HEK293 (cell line): ENCODE data around the gene SFSWAP.
"Not testable (repeated sequence)": the region's sequence is repeated elsewhere in the genome, so short reads cannot be mapped to it uniquely, and the experiment has no call there.

Experiments
- CTCF ChIA-PET: fragments of 350-600 bp; formaldehyde crosslinking; extraction: SDS; loops from one replicate; lab custom pipeline; 2021; ENCODE audit warnings: antibody characterized with exemption; lab: Yijun Ruan, JAX
- POLR2A ChIA-PET: fragments of 300-600 bp; formaldehyde crosslinking; extraction: SDS; loops from one replicate; lab custom pipeline; 2020; ENCODE audit warnings: antibody characterized with exemption, inconsistent platforms; lab: Yijun Ruan, JAX
- H3K27ac ChIP-seq: fragments of 200-500 bp; sonication (Bioruptor generic); 2 replicates; pipeline ENCODE4 v1.5.1; 2014; ENCODE audit warnings: low read depth, low read length, control low read depth, inconsistent platforms; ENCODE audit errors: extremely low read depth
- H3K36me3 ChIP-seq, 2 experiments: fragments of 200-500 bp in 1 of 2; sonication (Bioruptor generic) in 1 of 2; 1 replicate in 1 of 2; 2 replicates in 1 of 2; pipeline ENCODE4 v1.5.1; 2014 to 2017; ENCODE audit warnings: inconsistent platforms in 2 of 2, low read length in 2 of 2; ENCODE audit not compliant: control insufficient read depth in 2 of 2, insufficient read depth in 1 of 2
- H3K4me1 ChIP-seq: fragments of 200-500 bp; sonication (Bioruptor generic); 2 replicates; pipeline ENCODE4 v1.5.1; 2014; ENCODE audit warnings: mild to moderate bottlenecking, low read length, inconsistent platforms; ENCODE audit not compliant: control insufficient read depth, insufficient read depth
- H3K4me3 ChIP-seq: 2 replicates; pipeline ENCODE4 v1.5.1; 2011; ENCODE audit warnings: low read depth, mild to moderate bottlenecking, control low read depth, low read length, moderate library complexity
- H3K9me3 ChIP-seq: fragments of 200-500 bp; sonication (Bioruptor generic); 2 replicates; pipeline ENCODE4 v1.5.1; 2014; ENCODE audit warnings: low read depth, low read length, inconsistent platforms; ENCODE audit not compliant: control insufficient read depth, insufficient read depth
- ZNF473 ChIP-seq: fragments of 450-650 bp; formaldehyde crosslinking; IDR thresholded peaks from 2 replicates; pipeline ENCODE4 v1.5.1; 2017; ENCODE audit warnings: missing biosample characterization, missing genetic modification characterization
- TF ChIP-seq, protein P1 (sequence below): fragments of 450-650 bp; formaldehyde crosslinking; IDR thresholded peaks from 2 replicates; pipeline ENCODE4 v1.5.1; 2016; ENCODE audit warnings: missing biosample characterization, missing genetic modification characterization

Gene SFSWAP

GRCh38 chr12:131710464-131711457, at the start of gene SFSWAP (continued):
- TF ChIP-seq, protein P1, sequence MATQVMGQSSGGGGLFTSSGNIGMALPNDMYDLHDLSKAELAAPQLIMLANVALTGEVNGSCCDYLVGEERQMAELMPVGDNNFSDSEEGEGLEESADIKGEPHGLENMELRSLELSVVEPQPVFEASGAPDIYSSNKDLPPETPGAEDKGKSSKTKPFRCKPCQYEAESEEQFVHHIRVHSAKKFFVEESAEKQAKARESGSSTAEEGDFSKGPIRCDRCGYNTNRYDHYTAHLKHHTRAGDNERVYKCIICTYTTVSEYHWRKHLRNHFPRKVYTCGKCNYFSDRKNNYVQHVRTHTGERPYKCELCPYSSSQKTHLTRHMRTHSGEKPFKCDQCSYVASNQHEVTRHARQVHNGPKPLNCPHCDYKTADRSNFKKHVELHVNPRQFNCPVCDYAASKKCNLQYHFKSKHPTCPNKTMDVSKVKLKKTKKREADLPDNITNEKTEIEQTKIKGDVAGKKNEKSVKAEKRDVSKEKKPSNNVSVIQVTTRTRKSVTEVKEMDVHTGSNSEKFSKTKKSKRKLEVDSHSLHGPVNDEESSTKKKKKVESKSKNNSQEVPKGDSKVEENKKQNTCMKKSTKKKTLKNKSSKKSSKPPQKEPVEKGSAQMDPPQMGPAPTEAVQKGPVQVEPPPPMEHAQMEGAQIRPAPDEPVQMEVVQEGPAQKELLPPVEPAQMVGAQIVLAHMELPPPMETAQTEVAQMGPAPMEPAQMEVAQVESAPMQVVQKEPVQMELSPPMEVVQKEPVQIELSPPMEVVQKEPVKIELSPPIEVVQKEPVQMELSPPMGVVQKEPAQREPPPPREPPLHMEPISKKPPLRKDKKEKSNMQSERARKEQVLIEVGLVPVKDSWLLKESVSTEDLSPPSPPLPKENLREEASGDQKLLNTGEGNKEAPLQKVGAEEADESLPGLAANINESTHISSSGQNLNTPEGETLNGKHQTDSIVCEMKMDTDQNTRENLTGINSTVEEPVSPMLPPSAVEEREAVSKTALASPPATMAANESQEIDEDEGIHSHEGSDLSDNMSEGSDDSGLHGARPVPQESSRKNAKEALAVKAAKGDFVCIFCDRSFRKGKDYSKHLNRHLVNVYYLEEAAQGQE (tag by site-specific recombination), result no peak; the same call in 1 of the 2 replicates
- no peak for TF ChIP-seq ZNF473 (tag by site-specific recombination)

DNA sequence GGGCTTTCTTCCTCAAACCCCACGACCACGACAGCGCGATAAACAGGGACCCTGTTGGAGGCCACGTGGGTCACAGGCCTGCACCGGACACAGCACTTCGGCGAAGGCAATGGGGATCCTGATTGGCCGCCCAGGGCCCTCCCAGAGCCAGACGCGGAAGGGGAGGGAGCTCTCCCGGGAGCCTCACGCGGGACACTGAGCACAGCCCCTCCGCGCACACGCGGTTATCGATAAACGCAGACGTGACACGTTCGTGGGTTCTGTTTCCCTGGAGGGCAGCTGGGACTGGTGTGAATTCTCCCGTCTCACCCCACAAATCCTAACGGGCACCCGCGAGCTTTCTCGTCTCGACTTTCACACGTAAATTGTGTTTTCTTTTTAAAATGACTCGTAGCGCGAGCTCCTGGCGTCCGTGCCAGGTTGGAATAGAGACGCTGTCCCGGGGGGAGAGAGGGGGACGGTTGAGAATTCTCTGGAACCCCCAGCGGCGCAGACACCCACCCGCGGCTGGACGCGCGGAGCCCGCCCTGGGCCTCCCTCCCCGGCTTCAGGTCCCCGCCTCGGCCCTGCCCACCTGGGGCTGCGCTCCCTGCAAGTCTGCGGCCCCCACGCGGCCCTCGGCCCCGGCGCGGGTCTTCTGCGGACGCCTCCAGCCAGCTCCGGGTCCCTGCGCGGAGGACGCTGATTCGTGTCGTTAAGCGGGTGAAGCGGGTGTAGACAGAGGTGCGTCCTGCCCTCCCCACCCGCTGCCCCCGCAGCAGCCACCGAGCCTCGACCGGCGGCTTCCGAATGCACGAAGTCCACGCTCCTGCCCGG, 49.5 kb upstream of the SFSWAP start:
- H3K9me3 ChIP-seq, H3K4me1 ChIP-seq, CTCF ChIA-PET, H3K27ac ChIP-seq, H3K4me3 ChIP-seq, POLR2A ChIA-PET, H3K36me3 ChIP-seq: not testable (repeated sequence)

- POLR2A ChIA-PET, H3K27ac ChIP-seq, H3K4me1 ChIP-seq, CTCF ChIA-PET, H3K9me3 ChIP-seq, H3K36me3 ChIP-seq, H3K4me3 ChIP-seq: not testable (repeated sequence)
These were observed 49.0 kb upstream of the SFSWAP start for GRCh38 chr12:131661986-131662288.

DNA sequence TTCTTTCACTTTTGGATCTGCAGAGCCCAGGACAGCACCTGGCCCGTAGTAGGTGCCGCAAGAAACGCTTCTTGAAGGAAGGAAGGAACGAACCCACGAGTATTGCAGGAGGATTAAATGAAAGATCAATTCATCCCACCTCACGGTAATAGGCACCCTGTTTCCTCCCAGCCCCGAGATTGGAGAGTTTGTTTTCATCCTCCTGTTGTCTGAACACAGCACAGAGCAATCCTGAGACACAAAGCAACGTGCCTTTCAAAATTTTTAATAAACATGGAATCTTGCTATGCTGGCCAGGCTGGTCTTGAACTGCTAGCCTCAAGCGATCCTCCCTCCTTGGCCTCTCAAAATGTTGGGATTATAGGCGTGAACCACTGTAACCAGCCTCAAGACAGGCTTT, 48.5 kb upstream of the SFSWAP start:
- H3K9me3 ChIP-seq, CTCF ChIA-PET, H3K4me1 ChIP-seq, H3K4me3 ChIP-seq, POLR2A ChIA-PET, H3K27ac ChIP-seq, H3K36me3 ChIP-seq: not testable (repeated sequence)

GRCh38 chr12:131665666-131666065, 45.2 kb upstream of the SFSWAP start:
- POLR2A ChIA-PET, H3K36me3 ChIP-seq, H3K9me3 ChIP-seq, H3K27ac ChIP-seq, H3K4me3 ChIP-seq, CTCF ChIA-PET, H3K4me1 ChIP-seq: not testable (repeated sequence)

DNA sequence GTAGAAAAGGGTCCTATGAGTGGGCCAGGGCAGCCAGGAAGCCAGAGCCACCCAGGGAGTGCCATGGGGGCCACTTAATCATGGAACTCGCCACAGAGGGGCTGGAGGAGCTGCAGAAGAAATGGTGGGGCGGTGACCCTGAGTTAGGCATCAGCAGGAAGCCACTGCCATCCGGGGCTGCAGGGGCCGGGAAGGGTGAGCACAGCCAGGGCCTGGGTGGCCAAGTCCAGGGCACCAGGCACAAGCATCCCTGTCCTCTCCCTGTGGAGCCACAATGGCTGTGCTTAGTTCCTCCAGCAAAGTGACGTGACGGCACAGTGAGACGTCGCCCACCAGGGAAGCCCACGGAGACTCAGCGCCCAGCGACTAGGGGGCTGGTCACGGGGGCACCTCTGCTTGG, 44.4 kb upstream of the SFSWAP start:
- H3K36me3 ChIP-seq, H3K4me3 ChIP-seq, CTCF ChIA-PET, POLR2A ChIA-PET, H3K9me3 ChIP-seq, H3K4me1 ChIP-seq, H3K27ac ChIP-seq: not testable (repeated sequence)

DNA sequence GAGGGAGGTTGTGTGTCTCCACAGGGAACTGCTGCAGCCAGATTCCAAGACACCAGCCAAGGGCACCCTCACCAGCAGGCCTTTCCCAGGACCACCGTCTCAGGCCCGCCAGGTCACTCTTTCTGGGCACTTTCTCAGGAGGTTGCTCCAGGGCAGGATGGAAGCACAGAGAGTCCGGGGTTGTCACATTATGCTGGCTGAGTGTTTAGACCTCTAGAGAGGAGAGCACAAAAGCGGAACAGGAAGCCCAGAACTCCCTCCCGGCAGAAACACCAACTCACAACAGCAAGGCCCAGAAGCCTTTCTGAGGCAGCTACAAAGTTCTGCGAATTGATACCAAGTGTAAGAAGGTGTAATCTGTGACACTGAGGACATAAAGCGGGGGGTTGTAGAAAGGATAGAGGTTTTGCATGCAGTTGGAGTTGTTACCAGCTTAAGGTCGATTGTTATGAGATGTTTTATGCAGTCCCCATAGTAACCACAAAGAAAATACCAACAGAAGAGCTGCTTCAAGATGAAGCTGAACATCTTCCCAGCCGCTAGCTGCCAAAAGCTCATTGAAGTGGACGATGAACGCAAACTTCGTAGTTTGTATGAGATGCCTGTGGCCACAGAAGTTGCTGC, 43.8 kb upstream of the SFSWAP start:
- H3K27ac ChIP-seq, H3K36me3 ChIP-seq, H3K4me3 ChIP-seq, POLR2A ChIA-PET, H3K4me1 ChIP-seq, H3K9me3 ChIP-seq: not testable (repeated sequence)
- CTCF ChIA-PET, result interaction anchor here (0.6 kb wide), 1 partner anchor 752 kb away, joined by 4 read pairs; no protein-coding TSS in a partner anchor
